Retinal pigment epithelial cell (primary cell): ENCODE results near the gene ALPK1.
"Not testable (repeated sequence)": the region's sequence is repeated elsewhere in the genome, so short reads cannot be mapped to it uniquely, and the experiment has no call there.

ENCODE experiments used
- DNase-seq: peaks from one replicate; pipeline ENCODE4 v3.0.0-alpha.2; 2010; ENCODE audit warnings: low read depth
- H3K4me3 ChIP-seq: 2 replicates; pipeline ENCODE4 v1.5.1; 2011; ENCODE audit warnings: mild to moderate bottlenecking, low read length, control low read depth, moderate library complexity
- TF ChIP-seq, protein P1 (sequence below): conservative IDR thresholded peaks from 2 replicates; pipeline ENCODE4 v1.5.1; 2011; ENCODE audit warnings: low read depth, low read length, control low read depth, inconsistent platforms

Gene ALPK1

DNA sequence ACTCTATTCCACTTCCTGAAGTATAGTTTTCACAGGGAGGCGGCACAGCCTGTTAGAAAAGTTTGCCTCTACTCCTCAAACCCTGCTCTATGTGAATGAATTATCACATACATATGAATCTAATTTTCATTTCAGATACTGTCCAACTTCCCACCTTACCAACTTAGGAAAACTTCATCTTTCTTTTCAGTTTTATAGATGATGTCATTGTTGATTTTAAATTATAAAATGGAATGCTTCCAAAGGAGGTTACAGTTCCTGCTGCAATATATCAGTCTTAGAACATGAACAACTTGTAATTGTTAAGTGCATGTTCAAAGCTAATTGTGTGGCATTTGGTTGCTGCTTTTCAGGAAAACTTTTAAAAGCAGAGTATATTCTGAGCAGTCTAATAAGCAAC is 126.4 kb downstream of the ALPK1 start:
- no peak overlapping the region for H3K4me3 ChIP-seq
- no peak for DNase-seq
- TF ChIP-seq, protein P1, sequence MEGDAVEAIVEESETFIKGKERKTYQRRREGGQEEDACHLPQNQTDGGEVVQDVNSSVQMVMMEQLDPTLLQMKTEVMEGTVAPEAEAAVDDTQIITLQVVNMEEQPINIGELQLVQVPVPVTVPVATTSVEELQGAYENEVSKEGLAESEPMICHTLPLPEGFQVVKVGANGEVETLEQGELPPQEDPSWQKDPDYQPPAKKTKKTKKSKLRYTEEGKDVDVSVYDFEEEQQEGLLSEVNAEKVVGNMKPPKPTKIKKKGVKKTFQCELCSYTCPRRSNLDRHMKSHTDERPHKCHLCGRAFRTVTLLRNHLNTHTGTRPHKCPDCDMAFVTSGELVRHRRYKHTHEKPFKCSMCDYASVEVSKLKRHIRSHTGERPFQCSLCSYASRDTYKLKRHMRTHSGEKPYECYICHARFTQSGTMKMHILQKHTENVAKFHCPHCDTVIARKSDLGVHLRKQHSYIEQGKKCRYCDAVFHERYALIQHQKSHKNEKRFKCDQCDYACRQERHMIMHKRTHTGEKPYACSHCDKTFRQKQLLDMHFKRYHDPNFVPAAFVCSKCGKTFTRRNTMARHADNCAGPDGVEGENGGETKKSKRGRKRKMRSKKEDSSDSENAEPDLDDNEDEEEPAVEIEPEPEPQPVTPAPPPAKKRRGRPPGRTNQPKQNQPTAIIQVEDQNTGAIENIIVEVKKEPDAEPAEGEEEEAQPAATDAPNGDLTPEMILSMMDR = no peak

DNA sequence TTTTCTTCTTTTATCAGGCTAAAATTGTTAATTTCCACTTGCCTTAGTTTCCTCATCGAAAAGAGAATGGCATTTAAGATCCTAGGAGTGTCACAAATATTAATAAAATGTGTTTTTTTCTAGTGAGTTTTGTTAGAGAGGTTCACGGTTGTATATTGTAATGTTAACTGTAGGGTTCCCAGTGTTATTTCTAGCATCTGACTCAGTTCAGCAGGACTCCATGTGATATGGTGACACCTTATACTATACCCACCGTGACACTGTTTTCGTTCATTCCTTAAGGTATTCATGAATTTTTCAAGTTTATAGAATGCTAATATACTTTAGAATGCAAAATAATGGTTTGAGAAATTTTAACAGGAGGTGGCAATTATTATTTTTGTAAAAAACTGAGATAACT is 128.7 kb downstream of the ALPK1 start:
- DNase-seq = no peak
- H3K4me3 ChIP-seq = no peak overlapping the region
- TF ChIP-seq, protein P1 = no peak

DNA sequence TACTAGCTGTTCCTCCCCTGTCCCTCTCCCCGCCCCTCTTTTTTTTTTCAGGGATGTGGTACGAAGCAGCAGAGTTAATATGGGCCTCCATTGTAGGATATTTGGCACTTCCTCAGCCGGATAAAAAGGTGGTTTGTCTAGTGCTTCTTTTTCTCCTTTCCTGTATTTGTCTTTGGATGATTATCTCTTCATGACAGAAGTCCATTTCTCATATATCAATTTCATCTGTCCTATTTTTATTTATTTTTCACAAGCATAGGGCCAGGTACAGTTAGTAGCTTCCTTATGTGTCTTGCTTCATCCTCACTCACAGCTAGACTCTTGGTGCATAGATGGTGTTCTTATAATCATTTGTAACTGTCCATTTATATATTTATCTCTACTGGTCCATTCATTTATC is 129.2 kb downstream of the ALPK1 start:
- H3K4me3 ChIP-seq = no peak overlapping the region
- no peak for DNase-seq
- TF ChIP-seq, protein P1 = no peak

DNA sequence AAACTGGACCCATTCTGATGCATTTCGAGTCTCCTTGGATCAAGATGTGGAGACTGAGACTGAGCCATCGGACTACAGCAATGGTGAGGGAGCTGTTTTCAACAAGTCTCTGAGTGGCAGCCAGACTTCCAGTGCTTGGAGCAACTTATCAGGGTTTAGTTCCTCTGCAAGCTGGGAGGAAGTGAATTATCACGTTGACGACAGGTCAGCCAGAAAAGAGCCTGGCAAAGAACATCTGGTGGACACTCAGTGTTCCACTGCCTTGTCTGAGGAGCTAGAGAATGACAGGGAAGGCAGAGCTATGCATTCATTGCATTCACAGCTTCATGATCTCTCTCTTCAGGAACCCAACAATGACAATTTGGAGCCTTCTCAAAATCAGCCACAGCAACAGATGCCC is 134.0 kb downstream of the ALPK1 start:
- H3K4me3 ChIP-seq = no peak overlapping the region
- TF ChIP-seq, protein P1 = no peak
- no peak for DNase-seq

DNA sequence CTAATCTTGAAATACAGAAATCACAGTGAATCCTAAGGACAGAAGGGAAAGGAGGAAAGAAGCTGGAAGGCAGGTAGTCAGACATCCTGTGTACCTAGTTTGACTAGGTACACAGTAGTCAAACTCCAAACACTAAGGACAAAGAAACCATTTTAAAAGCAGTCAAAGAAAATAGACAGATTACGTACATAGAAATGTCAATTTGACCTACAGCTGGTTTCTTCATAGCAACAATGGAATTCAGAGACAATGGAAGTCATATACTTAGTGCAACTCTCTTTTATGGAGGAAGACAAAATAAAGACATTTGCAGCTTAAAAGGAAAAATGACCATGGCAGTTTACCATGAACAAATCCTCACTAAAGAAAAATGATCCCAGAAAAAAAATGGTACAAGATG is 139.8 kb downstream of the ALPK1 start:
- no peak overlapping the region for H3K4me3 ChIP-seq
- DNase-seq = no peak
- TF ChIP-seq, protein P1 = no peak

DNA sequence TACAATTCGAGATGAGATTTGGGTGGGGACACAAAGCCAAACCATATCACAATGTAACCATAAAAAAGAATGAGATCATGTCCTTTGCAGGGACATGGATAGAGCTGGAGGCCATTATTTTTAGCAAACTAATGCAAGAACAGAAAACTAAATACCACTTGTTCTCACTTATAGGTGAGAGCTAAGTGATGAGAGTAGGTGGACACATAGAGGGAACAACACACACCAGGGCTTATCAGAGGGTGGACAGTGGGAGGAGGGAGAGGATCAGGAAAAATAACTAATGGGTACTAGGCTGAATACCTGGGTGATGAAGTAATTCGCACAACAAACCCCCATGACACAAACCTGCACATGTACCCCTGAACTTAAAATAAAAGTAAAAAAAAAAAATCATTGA is 145.1 kb downstream of the ALPK1 start:
- not testable (repeated sequence) for DNase-seq

DNA sequence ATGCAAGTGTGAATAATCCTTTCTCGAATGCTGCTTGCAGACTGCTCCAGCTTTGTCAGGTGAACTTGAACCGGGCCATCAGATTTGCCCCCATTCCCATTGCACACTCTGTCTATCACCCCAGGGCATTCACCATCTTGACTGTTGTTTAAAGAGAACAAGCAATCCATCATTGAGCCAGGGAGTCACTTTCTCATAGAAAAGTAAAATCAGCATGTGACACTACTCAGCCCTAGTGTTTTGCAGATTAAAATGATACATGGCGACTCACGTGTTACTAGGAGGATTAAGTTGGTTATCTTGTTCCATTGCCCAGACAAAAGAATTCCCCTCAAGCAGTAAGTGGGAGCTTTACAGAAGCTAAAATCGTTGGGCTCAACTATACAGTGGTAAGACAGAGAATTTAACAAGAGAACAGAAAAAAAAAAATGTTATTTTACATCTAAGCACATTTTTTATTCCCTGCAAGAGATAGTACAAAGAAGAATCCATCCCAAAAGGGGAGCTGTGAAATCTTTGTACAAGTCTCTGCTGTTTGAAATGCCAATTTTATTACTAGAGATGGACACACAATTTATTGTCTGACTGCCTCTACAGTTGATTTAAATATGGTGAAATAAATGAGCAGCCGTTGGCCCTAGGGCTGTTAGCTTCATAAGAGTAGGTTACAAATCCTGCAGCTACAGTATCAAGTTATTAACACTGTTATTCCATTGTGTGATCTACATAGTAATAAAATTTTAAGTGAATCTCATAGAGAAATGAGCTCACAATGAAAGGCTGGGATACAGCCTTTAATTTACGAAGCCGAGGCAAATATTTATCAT is 151.3 kb downstream of the ALPK1 start:
- TF ChIP-seq, protein P1 = no peak

More for the DNA sequence above, 145.1 kb downstream of the ALPK1 start:
- not testable (repeated sequence) for H3K4me3 ChIP-seq

More for the DNA sequence above, 151.3 kb downstream of the ALPK1 start:
- DNase-seq = peak; percentile 55
- H3K4me3 ChIP-seq = no peak overlapping the region
